Neural cell (in vitro differentiated cells): Measurements from ENCODE around the gene C15orf40. TPM values are rescaled to one million over a fixed set of nuclear protein-coding genes. Genes with fewer than 3 reads are reported as not detected.

Experiments
- H2AFZ ChIP-seq: fragments of 200-600, 300-800 bp; sonication (generic), shearing (Covaris generic); 2 replicates; pipeline ENCODE4 v1.6.0; 2014; ENCODE audit warnings: low read depth, mild to moderate bottlenecking, antibody characterized with exemption, low read length, moderate library complexity
- H3F3A ChIP-seq: fragments of 200-600 bp; shearing (Covaris generic); 2 replicates; pipeline ENCODE4 v1.6.1; 2016; ENCODE audit warnings: mild to moderate bottlenecking, moderate library complexity, mixed read lengths, antibody characterized with exemption, low read length; ENCODE audit not compliant: insufficient read depth, poor library complexity, severe bottlenecking
- H3K27ac ChIP-seq: fragments of 200-600, 300-800 bp; sonication (generic), shearing (Covaris generic); 2 replicates; pipeline ENCODE4 v1.5.1; 2014; ENCODE audit warnings: mild to moderate bottlenecking, low read length, moderate library complexity
- H3K27me3 ChIP-seq: fragments of 300-800, 200-600 bp; sonication (generic), shearing (Covaris generic); 2 replicates; pipeline ENCODE4 v1.6.0; 2014; ENCODE audit warnings: mild to moderate bottlenecking, low read depth, low read length, moderate library complexity; ENCODE audit not compliant: insufficient read depth
- H3K36me3 ChIP-seq: fragments of 300-800, 200-600 bp; sonication (generic), shearing (Covaris generic); 2 replicates; pipeline ENCODE4 v1.5.1; 2014; ENCODE audit warnings: mild to moderate bottlenecking, antibody characterized with exemption, low read length, moderate library complexity; ENCODE audit not compliant: insufficient read depth
- H3K4me2 ChIP-seq: fragments of 300-800, 200-600 bp; sonication (generic), shearing (Covaris generic); 2 replicates; pipeline ENCODE4 v1.6.0; 2014; ENCODE audit warnings: mild to moderate bottlenecking, low read length
- H3K4me3 ChIP-seq: fragments of 300-800, 200-600 bp; sonication (generic), shearing (Covaris generic); 2 replicates; pipeline ENCODE4 v1.5.1; 2014; ENCODE audit warnings: mild to moderate bottlenecking, low read length, moderate library complexity
- H3K79me2 ChIP-seq: fragments of 200-600 bp; shearing (Covaris generic); replicated peaks from 2 replicates; pipeline ENCODE4 v1.6.0; 2014; ENCODE audit warnings: mild to moderate bottlenecking, low read length, moderate library complexity; ENCODE audit not compliant: insufficient read depth
- H3K9ac ChIP-seq: fragments of 300-800, 200-600 bp; sonication (generic), shearing (Covaris generic); 2 replicates; pipeline ENCODE4 v1.6.1; 2016; ENCODE audit warnings: mild to moderate bottlenecking, low read length, mixed read lengths
- H3K9me2 ChIP-seq: fragments of 200-600 bp; shearing (Covaris generic); 2 replicates; pipeline ENCODE4 v1.6.1; 2016; ENCODE audit warnings: mild to moderate bottlenecking, low read length, mixed read lengths; ENCODE audit not compliant: insufficient read depth
- H3K9me3 ChIP-seq: fragments of 200-600, 300-800 bp; sonication (generic), shearing (Covaris generic); 2 replicates; pipeline ENCODE4 v1.6.1; 2016; ENCODE audit warnings: mild to moderate bottlenecking, mixed run types, low read length, moderate library complexity, mixed read lengths
- H4K20me1 ChIP-seq: fragments of 200-600 bp; shearing (Covaris generic); 2 replicates; pipeline ENCODE4 v1.6.1; 2016; ENCODE audit warnings: mild to moderate bottlenecking, mixed run types; ENCODE audit not compliant: insufficient read depth
- EP300 ChIP-seq: fragments of 450-650 bp; conservative IDR thresholded peaks from 2 replicates; pipeline ENCODE4 v1.6.1; 2014; ENCODE audit warnings: antibody characterized with exemption, mild to moderate bottlenecking, moderate library complexity; ENCODE audit not compliant: poor library complexity, severe bottlenecking
- EZH2 ChIP-seq: fragments of 200-600, 300-800 bp; shearing (Covaris generic), sonication (generic); IDR thresholded peaks from 2 replicates; pipeline ENCODE4 v1.6.1; 2014; ENCODE audit warnings: antibody characterized with exemption, low read length, borderline replicate concordance, mild to moderate bottlenecking; ENCODE audit not compliant: insufficient read depth, poor library complexity, severe bottlenecking
- MXI1 ChIP-seq: fragments of 450-650 bp; conservative IDR thresholded peaks from 2 replicates; pipeline ENCODE4 v1.6.1; 2014; ENCODE audit warnings: antibody characterized with exemption, mild to moderate bottlenecking; ENCODE audit not compliant: poor library complexity, severe bottlenecking
- POLR2AphosphoS5 ChIP-seq: IDR thresholded peaks from 2 replicates; pipeline ENCODE4 v1.6.1; 2012
- RAD21 ChIP-seq: fragments of 450-650 bp; conservative IDR thresholded peaks from 2 replicates; pipeline ENCODE4 v1.6.1; 2014; ENCODE audit warnings: antibody characterized with exemption, mild to moderate bottlenecking, moderate library complexity
- SMC3 ChIP-seq: fragments of 450-650 bp; conservative IDR thresholded peaks from 2 replicates; pipeline ENCODE4 v1.6.1; 2014; ENCODE audit warnings: antibody characterized with exemption, mild to moderate bottlenecking, moderate library complexity; ENCODE audit not compliant: poor library complexity
- TAF1 ChIP-seq: IDR thresholded peaks from 2 replicates; pipeline ENCODE4 v1.6.1; 2012; ENCODE audit warnings: low read depth
- polyA plus RNA-seq: library from polyadenylated mRNA; depleted of rRNA; stranded (reverse); fragments of >200 nt; gene quantifications from 2 replicates; pipeline ENCODE4 v1.2.3, GENCODE V29; 2014
- TF ChIP-seq, protein P1 (sequence below): IDR thresholded peaks from 2 replicates; pipeline ENCODE4 v1.6.1; 2012; ENCODE audit warnings: borderline replicate concordance
- TF ChIP-seq, protein P2 (sequence below): fragments of 450-650 bp; IDR thresholded peaks from 2 replicates; pipeline ENCODE4 v1.5.1; 2014; ENCODE audit warnings: antibody characterized with exemption, mild to moderate bottlenecking, moderate library complexity; ENCODE audit not compliant: poor library complexity, severe bottlenecking

C15orf40 gene
- polyA plus RNA-seq, 1 donor from 2014 or later, result 17.2 TPM

DNA sequence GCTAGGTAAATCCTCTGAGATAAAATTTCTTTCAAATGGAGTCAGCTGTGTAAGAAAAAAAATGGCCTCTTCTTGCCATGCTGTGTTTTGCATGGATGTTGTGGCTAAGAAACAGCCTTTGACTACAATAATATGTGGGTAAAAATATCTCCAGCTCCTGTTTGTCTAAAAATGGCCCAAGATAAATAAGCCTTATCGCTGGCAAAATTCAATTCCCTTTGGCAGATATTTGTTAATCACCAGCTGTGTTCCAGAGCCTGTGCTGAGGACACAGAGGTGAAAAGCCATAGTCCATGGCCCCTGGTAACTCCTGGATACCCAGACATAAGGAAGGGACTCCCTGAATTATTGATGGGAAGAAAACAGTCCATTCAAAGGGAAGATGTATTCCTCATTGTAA, 40.7 kb downstream of the C15orf40 start:
- H3F3A ChIP-seq, result no peaks in the 10 kb centered on the region
- H3K4me2 ChIP-seq, result no peak overlapping the region
- no peaks in the 10 kb centered on the region for H4K20me1 ChIP-seq
- H2AFZ ChIP-seq, result no peak overlapping the region
- H3K27me3 ChIP-seq, result no peaks in the 10 kb centered on the region
- no peak overlapping the region for H3K27ac ChIP-seq
- H3K9me2 ChIP-seq, result no peaks in the 10 kb centered on the region
- H3K79me2 ChIP-seq, result no peaks in the 10 kb centered on the region
- TF ChIP-seq POLR2AphosphoS5 (no peak), RAD21 (no peak), EP300 (no peak), TAF1 (no peak), MXI1 (no peak), SMC3 (no peak), EZH2 (no peak)
- TF ChIP-seq, protein P1, sequence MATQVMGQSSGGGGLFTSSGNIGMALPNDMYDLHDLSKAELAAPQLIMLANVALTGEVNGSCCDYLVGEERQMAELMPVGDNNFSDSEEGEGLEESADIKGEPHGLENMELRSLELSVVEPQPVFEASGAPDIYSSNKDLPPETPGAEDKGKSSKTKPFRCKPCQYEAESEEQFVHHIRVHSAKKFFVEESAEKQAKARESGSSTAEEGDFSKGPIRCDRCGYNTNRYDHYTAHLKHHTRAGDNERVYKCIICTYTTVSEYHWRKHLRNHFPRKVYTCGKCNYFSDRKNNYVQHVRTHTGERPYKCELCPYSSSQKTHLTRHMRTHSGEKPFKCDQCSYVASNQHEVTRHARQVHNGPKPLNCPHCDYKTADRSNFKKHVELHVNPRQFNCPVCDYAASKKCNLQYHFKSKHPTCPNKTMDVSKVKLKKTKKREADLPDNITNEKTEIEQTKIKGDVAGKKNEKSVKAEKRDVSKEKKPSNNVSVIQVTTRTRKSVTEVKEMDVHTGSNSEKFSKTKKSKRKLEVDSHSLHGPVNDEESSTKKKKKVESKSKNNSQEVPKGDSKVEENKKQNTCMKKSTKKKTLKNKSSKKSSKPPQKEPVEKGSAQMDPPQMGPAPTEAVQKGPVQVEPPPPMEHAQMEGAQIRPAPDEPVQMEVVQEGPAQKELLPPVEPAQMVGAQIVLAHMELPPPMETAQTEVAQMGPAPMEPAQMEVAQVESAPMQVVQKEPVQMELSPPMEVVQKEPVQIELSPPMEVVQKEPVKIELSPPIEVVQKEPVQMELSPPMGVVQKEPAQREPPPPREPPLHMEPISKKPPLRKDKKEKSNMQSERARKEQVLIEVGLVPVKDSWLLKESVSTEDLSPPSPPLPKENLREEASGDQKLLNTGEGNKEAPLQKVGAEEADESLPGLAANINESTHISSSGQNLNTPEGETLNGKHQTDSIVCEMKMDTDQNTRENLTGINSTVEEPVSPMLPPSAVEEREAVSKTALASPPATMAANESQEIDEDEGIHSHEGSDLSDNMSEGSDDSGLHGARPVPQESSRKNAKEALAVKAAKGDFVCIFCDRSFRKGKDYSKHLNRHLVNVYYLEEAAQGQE, result no peak
- TF ChIP-seq, protein P2, sequence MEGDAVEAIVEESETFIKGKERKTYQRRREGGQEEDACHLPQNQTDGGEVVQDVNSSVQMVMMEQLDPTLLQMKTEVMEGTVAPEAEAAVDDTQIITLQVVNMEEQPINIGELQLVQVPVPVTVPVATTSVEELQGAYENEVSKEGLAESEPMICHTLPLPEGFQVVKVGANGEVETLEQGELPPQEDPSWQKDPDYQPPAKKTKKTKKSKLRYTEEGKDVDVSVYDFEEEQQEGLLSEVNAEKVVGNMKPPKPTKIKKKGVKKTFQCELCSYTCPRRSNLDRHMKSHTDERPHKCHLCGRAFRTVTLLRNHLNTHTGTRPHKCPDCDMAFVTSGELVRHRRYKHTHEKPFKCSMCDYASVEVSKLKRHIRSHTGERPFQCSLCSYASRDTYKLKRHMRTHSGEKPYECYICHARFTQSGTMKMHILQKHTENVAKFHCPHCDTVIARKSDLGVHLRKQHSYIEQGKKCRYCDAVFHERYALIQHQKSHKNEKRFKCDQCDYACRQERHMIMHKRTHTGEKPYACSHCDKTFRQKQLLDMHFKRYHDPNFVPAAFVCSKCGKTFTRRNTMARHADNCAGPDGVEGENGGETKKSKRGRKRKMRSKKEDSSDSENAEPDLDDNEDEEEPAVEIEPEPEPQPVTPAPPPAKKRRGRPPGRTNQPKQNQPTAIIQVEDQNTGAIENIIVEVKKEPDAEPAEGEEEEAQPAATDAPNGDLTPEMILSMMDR, result no peak
- no peaks in the 10 kb centered on the region for H3K9me3 ChIP-seq
- H3K36me3 ChIP-seq, result no peaks in the 10 kb centered on the region
- no peak overlapping the region for H3K4me3 ChIP-seq
- no peak overlapping the region for H3K9ac ChIP-seq

DNA sequence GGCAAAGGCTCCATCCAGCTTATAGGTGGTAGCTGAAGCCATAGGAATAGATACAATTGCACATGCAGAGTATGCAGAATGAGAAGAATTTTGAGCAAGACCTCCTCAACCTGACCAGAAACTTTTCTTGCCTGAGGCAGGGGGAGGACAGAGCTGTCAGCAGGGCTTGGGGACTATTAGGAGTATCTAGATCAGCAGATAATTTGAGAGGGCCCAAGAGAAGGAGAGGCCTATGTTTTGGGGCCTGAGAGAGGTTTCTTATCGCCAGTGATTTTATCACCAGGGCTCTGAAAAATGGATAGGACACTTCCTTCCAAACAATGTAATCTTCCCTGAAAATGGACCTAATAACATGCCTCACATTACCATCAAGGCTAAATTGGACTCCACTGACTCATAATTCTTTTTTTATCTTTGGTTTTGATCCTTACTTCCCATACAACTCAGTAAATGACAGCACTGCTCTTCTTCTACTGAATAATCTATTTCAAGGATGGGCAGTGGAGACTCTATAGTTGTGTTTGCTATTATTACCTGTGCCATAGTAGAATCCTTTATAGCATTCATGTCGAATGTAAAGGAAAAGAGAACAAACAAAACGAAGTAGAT, 41.3 kb downstream of the C15orf40 start:
- no peaks in the 10 kb centered on the region for H3K36me3 ChIP-seq
- H3K9me2 ChIP-seq, result no peaks in the 10 kb centered on the region
- H2AFZ ChIP-seq, result no peak overlapping the region
- no peaks in the 10 kb centered on the region for H3K27me3 ChIP-seq
- H3F3A ChIP-seq, result no peaks in the 10 kb centered on the region
- no peaks in the 10 kb centered on the region for H3K79me2 ChIP-seq
- H3K9me3 ChIP-seq, result no peaks in the 10 kb centered on the region
- no peak overlapping the region for H3K4me2 ChIP-seq
- H3K4me3 ChIP-seq, result no peak overlapping the region
- no peaks in the 10 kb centered on the region for H4K20me1 ChIP-seq
- no peak overlapping the region for H3K27ac ChIP-seq
- TF ChIP-seq SMC3, result no peak
- TF ChIP-seq, protein P1, result no peak
- TF ChIP-seq EZH2, result no peak
- no peak for TF ChIP-seq EP300
- TF ChIP-seq RAD21, result no peak
- TF ChIP-seq, protein P2, result no peak
- TF ChIP-seq POLR2AphosphoS5, result no peak
- no peak for TF ChIP-seq TAF1
- no peak for TF ChIP-seq MXI1
- no peak overlapping the region for H3K9ac ChIP-seq
